ENCODE data around the gene BOLA1. TPM values are rescaled to one million over a fixed set of nuclear protein-coding genes. Genes with fewer than 3 reads are reported as not detected.

Gene BOLA1
- total RNA-seq, 1 experiment from 2014 or later: 6.0 TPM

DNA sequence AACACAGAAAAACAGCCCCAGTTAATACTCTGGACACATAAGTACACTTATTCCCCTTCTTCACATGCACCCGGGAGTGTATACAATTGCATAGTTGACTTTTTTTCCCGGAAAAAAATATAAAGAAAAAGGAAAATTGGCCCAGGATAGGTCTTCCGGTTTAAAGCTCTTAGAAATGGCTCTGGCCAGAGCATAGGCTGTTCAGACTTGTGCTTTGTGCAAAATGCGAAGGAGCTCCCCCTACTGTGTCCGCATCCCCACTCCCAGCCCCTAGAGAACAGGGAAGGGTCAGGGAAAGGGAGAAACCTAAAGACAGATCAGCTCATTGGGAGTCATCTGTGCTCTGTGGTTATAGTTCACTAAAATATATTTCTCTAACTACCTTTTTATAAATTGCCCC is 42.8 kb downstream of the BOLA1 start:
- Histone ChIP-seq H3K4ac (ENCODE audit: low read depth, low read length) (no peak overlapping the region), H3K56ac (ENCODE audit: insufficient read length, low read depth, low read length) (no peak overlapping the region), H2BK5ac (ENCODE audit: insufficient read length, low read length) (no peak overlapping the region), H2BK20ac (ENCODE audit: low read depth, low read length, poor library complexity, severe bottlenecking) (no peak overlapping the region), H2AFZ (ENCODE audit: low read length) (no peak overlapping the region), H2BK12ac (ENCODE audit: insufficient read length, low read depth, low read length) (no peak overlapping the region), H4K8ac (replicated peaks; ENCODE audit: insufficient read length, low read depth, low read length) (no peak overlapping the region), H4K91ac (ENCODE audit: insufficient read length, low read depth, low read length) (no peak overlapping the region), H2BK120ac (ENCODE audit: low read depth, low read length, poor library complexity, severe bottlenecking) (no peak overlapping the region), H3K27ac (ENCODE audit: insufficient read length, low read depth, low read length) (no peak overlapping the region), H3K14ac (ENCODE audit: insufficient read depth, low read length) (no peak overlapping the region), H3K27me3 (ENCODE audit: insufficient read depth, low read length) (no peaks in the 10 kb centered on the region), H3K79me1 (ENCODE audit: insufficient read depth, low read depth, low read length, poor library complexity, severe bottlenecking) (no peaks in the 10 kb centered on the region), H3K9ac (ENCODE audit: extremely low read depth, insufficient read length, low read length) (no peak overlapping the region), H3K23me2 (ENCODE audit: insufficient read length, low read depth, low read length, poor library complexity, severe bottlenecking) (peaks cover 5% of the 10 kb centered on the region), H3K79me2 (ENCODE audit: insufficient read depth, low read length) (no peaks in the 10 kb centered on the region), H4K5ac (ENCODE audit: insufficient read length, low read depth, low read length) (no peak overlapping the region), H3K4me2 (ENCODE audit: insufficient read depth, insufficient read length, low read length) (no peak overlapping the region), H3K18ac (ENCODE audit: insufficient read length, low read depth, low read length) (no peak overlapping the region), H3T11ph (ENCODE audit: low read length) (no peak overlapping the region), H3K9me3 (ENCODE audit: control insufficient read depth, low read depth, low read length) (no peaks in the 10 kb centered on the region), H2BK15ac (ENCODE audit: low read depth, low read length) (no peak overlapping the region), H3K23ac (ENCODE audit: insufficient read length, low read depth, low read length) (no peak overlapping the region), H2AK5ac (ENCODE audit: insufficient read length, low read length) (no peak overlapping the region), H4K20me1 (ENCODE audit: control insufficient read depth, insufficient read depth, insufficient read length) (no peaks in the 10 kb centered on the region), H3K4me1 (ENCODE audit: insufficient read depth, low read length) (peaks cover 18% of the 10 kb centered on the region; the same call in 1 of the 2 replicates)
- Mint-ChIP-seq H3K9me3 (no peaks in the 10 kb centered on the region), H3K4me3 (no peak overlapping the region; a peak in 1 of 5 replicates), H3K27me3 (ENCODE audit: low read depth) (no peaks in the 10 kb centered on the region), H3K27ac (no peak overlapping the region; a peak in 1 of 7 replicates), H3K36me3 (ENCODE audit: insufficient read depth in 1 of 3, low read depth in 3 of 3) (peaks cover 14 to 28% (median 25%) of the 10 kb centered on the region in 3 experiments; a peak in 6 of 7 replicates), H3K4me1 (peaks cover 33 to 43% of the 10 kb centered on the region in 2 experiments)
- WGBS (ENCODE audit: extremely low coverage, insufficient read length, low lambda C conversion rate): no CpG with 5 or more reads among the region's 5 CpGs
- TF ChIP-seq, protein P1, sequence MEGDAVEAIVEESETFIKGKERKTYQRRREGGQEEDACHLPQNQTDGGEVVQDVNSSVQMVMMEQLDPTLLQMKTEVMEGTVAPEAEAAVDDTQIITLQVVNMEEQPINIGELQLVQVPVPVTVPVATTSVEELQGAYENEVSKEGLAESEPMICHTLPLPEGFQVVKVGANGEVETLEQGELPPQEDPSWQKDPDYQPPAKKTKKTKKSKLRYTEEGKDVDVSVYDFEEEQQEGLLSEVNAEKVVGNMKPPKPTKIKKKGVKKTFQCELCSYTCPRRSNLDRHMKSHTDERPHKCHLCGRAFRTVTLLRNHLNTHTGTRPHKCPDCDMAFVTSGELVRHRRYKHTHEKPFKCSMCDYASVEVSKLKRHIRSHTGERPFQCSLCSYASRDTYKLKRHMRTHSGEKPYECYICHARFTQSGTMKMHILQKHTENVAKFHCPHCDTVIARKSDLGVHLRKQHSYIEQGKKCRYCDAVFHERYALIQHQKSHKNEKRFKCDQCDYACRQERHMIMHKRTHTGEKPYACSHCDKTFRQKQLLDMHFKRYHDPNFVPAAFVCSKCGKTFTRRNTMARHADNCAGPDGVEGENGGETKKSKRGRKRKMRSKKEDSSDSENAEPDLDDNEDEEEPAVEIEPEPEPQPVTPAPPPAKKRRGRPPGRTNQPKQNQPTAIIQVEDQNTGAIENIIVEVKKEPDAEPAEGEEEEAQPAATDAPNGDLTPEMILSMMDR (conservative IDR thresholded peaks at IDR 0.05): peak; percentile 56
- DNase-seq: peak; percentile 67

All from H9 (cell line).